ENCODE results near the gene BOLA3.

GRCh38 chr2:74188018-74188601 lies 40.4 kb upstream of the BOLA3 start:
- TF ChIP-seq CTCF (conservative IDR thresholded peaks at IDR 0.05) (no peak), ZFX (IDR thresholded peaks at IDR 0.05) (no peak)

All from C4-2B (cell line).